NCI-H69 (cell line): ENCODE measurements around the gene CD81.

Source experiments
- DNase-seq: peaks from one replicate; lab custom pipeline; 2025; lab: John Stamatoyannopoulos, UW

CD81 gene

GRCh38 chr11:2390725-2391151 lies 13.6 kb downstream of the CD81 start:
- peak; percentile 79 for DNase-seq

- no peak for DNase-seq
These were observed 14.3 kb downstream of the CD81 start for GRCh38 chr11:2391181-2391975.

- DNase-seq = no peak
These were observed 15.3 kb downstream of the CD81 start for GRCh38 chr11:2392241-2392959.

GRCh38 chr11:2393111-2393868 lies 16.2 kb downstream of the CD81 start:
- no peak for DNase-seq

GRCh38 chr11:2393941-2394817 lies 17.1 kb downstream of the CD81 start:
- DNase-seq = no peak

- DNase-seq = no peak
These were observed 17.7 kb downstream of the CD81 start for GRCh38 chr11:2394818-2395105.

DNA sequence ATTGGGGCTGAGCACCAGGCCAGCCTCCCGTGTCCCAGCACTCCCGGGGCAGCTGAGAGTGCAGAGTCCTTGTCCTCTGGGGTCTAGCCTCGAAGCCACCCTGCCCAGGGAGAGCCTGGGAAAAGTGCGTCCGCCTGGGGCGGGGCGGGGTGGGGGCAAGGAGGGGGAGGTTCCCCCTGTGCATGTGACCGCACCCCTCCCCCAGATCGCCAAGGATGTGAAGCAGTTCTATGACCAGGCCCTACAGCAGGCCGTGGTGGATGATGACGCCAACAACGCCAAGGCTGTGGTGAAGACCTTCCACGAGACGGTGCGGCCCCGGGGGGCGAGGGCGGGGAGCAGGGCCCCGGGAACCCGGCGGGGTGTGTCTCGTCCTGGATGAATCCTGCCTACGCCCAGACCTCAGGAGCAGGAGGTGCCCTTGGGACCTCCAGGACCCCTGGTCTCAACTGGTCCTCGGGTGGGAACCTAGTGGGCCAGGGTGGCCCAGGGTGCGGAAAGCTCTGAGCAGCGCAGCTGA lies 18.2 kb downstream of the CD81 start:
- DNase-seq = no peak

DNA sequence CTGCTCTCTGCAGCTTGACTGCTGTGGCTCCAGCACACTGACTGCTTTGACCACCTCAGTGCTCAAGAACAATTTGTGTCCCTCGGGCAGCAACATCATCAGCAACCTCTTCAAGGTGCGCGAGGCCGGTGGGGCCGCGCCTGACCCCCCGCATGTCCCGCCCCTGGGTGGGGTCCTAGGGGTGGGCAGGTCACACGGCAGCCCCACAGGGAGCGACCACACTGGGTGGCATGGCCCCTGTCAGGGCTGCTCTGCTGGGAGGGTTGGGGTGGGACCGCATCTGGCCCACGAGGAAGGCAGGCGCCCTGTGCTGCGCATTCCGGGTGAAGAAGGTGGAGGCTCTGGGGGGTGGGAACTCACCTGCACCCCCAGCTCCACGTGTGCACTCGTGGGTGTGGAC lies 18.7 kb downstream of the CD81 start:
- no peak for DNase-seq

- DNase-seq = no peak
These were observed 19.4 kb downstream of the CD81 start for GRCh38 chr11:2396471-2396870.

DNA sequence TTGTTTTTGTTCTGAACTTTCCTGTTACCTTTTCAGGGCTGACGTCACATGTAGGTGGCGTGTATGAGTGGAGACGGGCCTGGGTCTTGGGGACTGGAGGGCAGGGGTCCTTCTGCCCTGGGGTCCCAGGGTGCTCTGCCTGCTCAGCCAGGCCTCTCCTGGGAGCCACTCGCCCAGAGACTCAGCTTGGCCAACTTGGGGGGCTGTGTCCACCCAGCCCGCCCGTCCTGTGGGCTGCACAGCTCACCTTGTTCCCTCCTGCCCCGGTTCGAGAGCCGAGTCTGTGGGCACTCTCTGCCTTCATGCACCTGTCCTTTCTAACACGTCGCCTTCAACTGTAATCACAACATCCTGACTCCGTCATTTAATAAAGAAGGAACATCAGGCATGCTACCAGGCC lies 19.9 kb downstream of the CD81 start:
- no peak for DNase-seq

DNA sequence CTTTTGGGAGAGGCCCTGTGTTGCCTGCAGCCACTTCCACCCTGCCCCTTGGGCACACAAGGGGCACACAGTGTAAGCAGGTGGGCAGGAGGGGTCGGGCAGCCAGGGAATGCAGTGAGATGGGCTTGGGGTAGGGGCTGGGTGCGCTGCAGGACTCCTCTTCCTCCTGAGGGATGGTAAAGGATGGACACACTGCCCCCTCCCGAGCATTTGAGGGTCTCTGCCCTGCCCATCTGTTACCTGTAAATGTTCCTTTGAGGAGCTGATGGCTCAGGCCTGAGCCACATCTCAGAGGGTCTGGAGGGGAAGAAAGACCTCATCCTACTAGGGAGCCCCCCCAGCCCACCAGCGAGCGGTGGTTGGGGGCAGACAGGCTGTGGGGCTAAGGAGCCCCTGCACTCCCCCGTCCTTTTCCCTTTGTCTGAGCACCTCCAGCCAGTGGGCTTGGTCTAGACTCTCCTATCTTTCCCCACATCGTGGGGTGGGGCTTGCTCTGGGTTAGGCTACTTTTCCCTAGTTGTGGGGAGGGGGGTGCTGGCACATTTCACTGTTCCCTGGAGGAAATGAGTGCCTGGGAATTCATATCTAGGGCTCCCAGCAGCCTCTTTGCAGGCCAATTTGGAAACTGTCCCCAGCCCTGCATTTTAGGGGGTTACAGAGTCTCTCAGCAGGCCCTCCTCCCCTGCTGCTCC lies 21.7 kb downstream of the CD81 start:
- DNase-seq = no peak

DNA sequence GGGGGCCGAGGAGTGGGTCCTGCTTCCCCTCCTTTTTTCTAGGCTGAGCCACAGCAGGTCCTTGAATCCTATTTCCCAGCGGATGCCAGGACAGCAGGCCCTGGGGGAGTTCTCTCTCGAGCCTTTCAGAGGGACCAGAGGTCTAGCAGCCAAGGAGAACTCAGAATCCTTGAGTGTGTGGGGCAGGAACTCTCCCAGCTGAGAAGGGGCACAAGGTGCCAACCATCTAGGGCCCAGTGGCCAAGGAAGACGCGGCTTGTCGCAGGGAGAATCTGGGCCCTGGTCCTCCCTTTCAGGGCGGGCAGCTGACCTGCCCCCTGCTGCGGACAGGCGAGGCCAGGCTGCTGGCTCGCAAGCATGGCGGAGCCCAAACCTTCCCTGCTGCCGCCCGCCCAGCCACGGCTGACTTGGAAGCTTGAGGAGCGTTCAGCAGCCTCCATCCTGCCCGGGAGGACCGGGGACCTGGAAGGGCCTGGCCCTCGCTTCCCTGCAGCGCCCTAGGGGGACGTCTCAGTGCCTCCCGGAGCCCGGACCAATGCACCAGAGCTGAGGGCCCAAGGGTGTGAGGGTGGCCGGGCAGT lies 22.5 kb downstream of the CD81 start:
- DNase-seq = peak; percentile 51

- DNase-seq = peak; percentile 100
These were observed 23.1 kb downstream of the CD81 start, which contains the start of gene TSSC4 for GRCh38 chr11:2400069-2400761. TSSC4 (plus strand) TSS chr11:2400750; CDS start chr11:2402634, 1,884 bp downstream.

- DNase-seq = no peak
These were observed 23.8 kb downstream of the CD81 start for GRCh38 chr11:2400762-2401435.

GRCh38 chr11:2401436-2401984 lies 24.4 kb downstream of the CD81 start:
- DNase-seq = no peak

DNA sequence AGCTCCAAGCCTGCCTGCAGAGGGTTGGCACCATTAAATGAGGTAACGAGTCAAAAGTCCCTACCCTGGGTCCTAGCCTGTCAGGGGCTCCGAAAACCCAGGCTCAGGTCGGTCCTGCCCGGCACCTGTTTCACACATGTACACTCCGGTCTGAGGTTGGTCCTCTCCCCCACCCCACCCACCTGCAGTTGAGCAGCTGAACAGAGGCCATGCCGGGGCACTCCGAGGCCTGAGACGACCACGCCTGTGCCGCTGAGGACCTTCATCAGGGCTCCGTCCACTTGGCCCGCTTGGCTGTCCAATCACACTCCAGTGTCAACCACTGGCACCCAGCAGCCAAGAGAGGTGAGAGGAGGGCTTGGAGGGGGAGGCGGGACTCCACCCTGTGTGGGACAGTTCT lies 25.0 kb downstream of the CD81 start:
- no peak for DNase-seq

- no peak for DNase-seq
These were observed 26.0 kb downstream of the CD81 start for GRCh38 chr11:2402890-2403645.

DNA sequence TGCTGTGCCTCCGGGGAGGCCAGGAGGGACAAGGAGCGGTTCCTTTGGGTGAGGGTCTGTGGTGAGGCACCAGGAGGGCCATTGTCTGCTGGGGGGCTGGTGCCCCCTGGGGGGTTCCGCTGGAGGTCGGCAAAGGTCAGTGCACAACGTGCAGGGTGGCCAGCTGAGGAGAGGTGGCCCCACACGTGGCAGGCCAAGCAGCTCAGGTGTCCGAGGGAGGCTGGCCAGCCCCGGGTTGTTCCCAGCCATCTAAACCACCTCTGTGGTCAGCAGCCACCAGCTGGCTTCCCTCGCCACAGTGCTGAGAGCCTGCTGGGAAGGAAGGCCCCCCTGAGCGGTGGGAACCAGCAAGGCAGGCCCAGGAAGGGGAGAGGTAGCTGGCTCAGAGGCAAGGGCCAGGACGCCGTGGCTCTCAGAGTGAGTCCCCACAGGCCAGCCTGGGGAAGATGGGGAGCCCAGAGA lies 27.7 kb downstream of the CD81 start:
- no peak for DNase-seq
